ENCODE data around the gene NUP35. TPM values are rescaled to one million over a fixed set of nuclear protein-coding genes. Genes with fewer than 3 reads are reported as not detected.
A peak's percentile ranks its signal among the peaks of the same experiment; 100 is the strongest.

NUP35 gene
- total RNA-seq, 2 donors from 2014 or later: 27.8 to 30.7 TPM

DNA sequence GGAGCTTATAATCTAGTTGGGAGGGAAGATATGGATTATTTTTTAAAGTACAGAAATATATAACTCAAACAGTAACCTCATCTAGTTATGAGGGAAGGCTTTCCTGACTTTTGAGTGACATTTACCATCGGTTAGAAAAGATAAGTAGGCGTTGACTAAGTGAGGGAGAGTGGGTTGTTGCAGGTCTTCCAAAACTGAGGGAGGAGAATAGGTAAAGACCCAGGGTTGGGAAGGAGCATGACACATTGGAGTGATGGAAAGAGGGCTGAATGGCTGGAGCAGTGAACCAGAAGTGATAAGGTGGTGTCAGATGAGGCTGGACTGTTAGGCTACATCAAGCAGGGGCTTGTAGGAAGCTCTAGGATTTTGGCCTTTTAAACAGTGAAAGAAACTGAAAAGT lies 10.6 kb upstream of the NUP35 start:
- H3K27me3 ChIP-seq (ENCODE audit: control insufficient read depth, insufficient read depth, low read length, poor library complexity, severe bottlenecking): no peaks in the 10 kb centered on the region
- Mint-ChIP-seq H3K27me3 (ENCODE audit: insufficient read depth) (peaks cover 3% of the 10 kb centered on the region), H3K4me1 (no peaks in the 10 kb centered on the region), H3K27ac (no peak overlapping the region), H3K4me3 (no peak overlapping the region), H3K9me3 (no peaks in the 10 kb centered on the region), H3K36me3 (ENCODE audit: low read depth) (no peaks in the 10 kb centered on the region)
- no peaks in the 10 kb centered on the region for H3K9me3 ChIP-seq (ENCODE audit: control insufficient read depth, low read length)
- no peak overlapping the region for H3K4me3 ChIP-seq (ENCODE audit: low read length)
- DNase-seq: no peak
- no peaks in the 10 kb centered on the region for H3K36me3 ChIP-seq (ENCODE audit: control insufficient read depth, insufficient read depth, low read length)
- no peak overlapping the region for H3K9ac ChIP-seq (ENCODE audit: extremely low read depth, low read length, poor library complexity, severe bottlenecking)
- H3K27ac ChIP-seq (ENCODE audit: low read depth, low read length): no peak overlapping the region
- TF ChIP-seq, protein P1, sequence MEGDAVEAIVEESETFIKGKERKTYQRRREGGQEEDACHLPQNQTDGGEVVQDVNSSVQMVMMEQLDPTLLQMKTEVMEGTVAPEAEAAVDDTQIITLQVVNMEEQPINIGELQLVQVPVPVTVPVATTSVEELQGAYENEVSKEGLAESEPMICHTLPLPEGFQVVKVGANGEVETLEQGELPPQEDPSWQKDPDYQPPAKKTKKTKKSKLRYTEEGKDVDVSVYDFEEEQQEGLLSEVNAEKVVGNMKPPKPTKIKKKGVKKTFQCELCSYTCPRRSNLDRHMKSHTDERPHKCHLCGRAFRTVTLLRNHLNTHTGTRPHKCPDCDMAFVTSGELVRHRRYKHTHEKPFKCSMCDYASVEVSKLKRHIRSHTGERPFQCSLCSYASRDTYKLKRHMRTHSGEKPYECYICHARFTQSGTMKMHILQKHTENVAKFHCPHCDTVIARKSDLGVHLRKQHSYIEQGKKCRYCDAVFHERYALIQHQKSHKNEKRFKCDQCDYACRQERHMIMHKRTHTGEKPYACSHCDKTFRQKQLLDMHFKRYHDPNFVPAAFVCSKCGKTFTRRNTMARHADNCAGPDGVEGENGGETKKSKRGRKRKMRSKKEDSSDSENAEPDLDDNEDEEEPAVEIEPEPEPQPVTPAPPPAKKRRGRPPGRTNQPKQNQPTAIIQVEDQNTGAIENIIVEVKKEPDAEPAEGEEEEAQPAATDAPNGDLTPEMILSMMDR (conservative IDR thresholded peaks at IDR 0.05): no peak
- no peaks in the 10 kb centered on the region for H3K4me1 ChIP-seq (ENCODE audit: control insufficient read depth, insufficient read depth, low read length)
- WGBS, 2 experiments (ENCODE audit: insufficient coverage in 1 of 2, insufficient read length in 1 of 2): 80 to 95% methylated on average over 2 of the region's 2 CpGs

DNA sequence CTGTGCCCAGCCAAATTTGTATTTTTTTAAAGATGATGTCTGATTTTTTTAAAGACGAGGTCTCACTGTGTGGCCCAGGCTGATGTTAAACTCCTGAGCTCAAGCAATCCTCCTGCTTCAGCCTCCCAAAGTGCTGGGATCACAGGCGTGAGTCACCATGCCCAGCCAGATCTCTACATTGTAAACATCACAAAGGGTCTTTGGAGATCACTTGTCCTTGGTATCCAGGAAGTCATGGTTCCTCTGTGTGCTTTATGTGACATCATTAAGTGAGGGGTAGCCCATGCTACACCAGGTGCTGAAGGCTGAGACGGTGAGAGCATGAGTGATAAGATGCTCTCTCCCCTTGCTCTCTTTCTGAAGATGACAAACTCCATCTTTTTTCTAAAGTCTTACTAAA lies 7.0 kb upstream of the NUP35 start:
- TF ChIP-seq, protein P1 (conservative IDR thresholded peaks at IDR 0.05): no peak
- H3K9me3 ChIP-seq (ENCODE audit: control insufficient read depth, low read length): no peaks in the 10 kb centered on the region
- Mint-ChIP-seq H3K4me3 (no peak overlapping the region), H3K27me3 (ENCODE audit: insufficient read depth) (peaks cover 3% of the 10 kb centered on the region), H3K27ac (no peak overlapping the region), H3K36me3 (ENCODE audit: low read depth) (no peaks in the 10 kb centered on the region), H3K9me3 (no peaks in the 10 kb centered on the region), H3K4me1 (no peaks in the 10 kb centered on the region)
- WGBS, 2 experiments (ENCODE audit: insufficient coverage in 1 of 2, insufficient read length in 1 of 2): 80 to 90% methylated on average over 1 to 3 of the region's 3 CpGs
- H3K4me1 ChIP-seq (ENCODE audit: control insufficient read depth, insufficient read depth, low read length): no peaks in the 10 kb centered on the region
- no peak overlapping the region for H3K4me3 ChIP-seq (ENCODE audit: low read length)
- no peak overlapping the region for H3K27ac ChIP-seq (ENCODE audit: low read depth, low read length)
- no peak overlapping the region for H3K9ac ChIP-seq (ENCODE audit: extremely low read depth, low read length, poor library complexity, severe bottlenecking)
- H3K27me3 ChIP-seq (ENCODE audit: control insufficient read depth, insufficient read depth, low read length, poor library complexity, severe bottlenecking): no peaks in the 10 kb centered on the region
- H3K36me3 ChIP-seq (ENCODE audit: control insufficient read depth, insufficient read depth, low read length): no peaks in the 10 kb centered on the region
- DNase-seq: no peak

DNA sequence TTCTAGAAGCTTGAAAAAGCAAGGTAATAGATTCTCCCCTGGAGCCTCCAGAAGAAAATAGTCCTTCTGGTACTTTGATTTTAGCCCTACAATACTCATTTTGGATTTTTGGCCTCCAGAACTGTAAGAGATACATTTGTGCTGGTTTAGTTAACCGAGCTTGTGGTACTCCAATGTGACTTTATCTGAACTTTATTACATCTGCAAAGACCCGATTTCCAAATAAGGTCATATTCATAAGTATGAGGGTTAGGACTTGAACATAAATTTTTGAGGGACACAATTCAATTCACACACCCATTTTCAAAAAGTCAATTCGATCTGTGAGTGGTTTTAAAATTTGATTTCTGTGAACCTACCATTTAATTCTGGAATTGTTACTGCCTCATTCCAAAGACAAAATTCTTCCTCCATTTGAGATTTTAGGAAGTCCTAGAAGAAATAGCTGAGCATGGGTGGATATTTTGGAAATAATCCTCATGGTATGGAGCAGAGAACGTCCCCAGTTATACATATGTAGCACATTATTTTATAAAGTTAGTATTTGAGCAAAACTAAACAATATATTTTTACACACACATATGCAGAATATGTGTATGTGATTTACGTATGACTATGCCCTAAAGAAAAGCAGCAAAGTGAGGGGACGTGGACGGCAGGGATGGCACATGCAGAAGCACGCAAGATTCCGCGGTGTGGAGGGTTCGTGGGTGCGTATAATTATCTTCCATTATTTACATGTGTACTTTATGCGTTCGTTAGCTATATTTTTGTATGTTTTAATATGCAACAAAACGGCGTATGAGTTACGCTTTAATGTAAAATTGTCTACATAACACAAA lies 905 bp upstream of the NUP35 start:
- Mint-ChIP-seq H3K4me1 (peaks cover 12% of the 10 kb centered on the region), H3K27me3 (ENCODE audit: insufficient read depth) (no peaks in the 10 kb centered on the region), H3K4me3 (peak overlapping the region; percentile 97), H3K9me3 (no peaks in the 10 kb centered on the region), H3K27ac (peak overlapping the region; percentile 99), H3K36me3 (ENCODE audit: low read depth) (peaks cover 2% of the 10 kb centered on the region)
- peaks cover 2% of the 10 kb centered on the region for H3K36me3 ChIP-seq (ENCODE audit: control insufficient read depth, insufficient read depth, low read length)
- DNase-seq: no peak
- H3K4me1 ChIP-seq (ENCODE audit: control insufficient read depth, insufficient read depth, low read length): no peaks in the 10 kb centered on the region
- peak overlapping the region; percentile 81 for H3K9ac ChIP-seq (ENCODE audit: extremely low read depth, low read length, poor library complexity, severe bottlenecking)
- H3K27ac ChIP-seq (ENCODE audit: low read depth, low read length): no peak overlapping the region
- H3K4me3 ChIP-seq (ENCODE audit: low read length): peak overlapping the region; percentile 100
- no peaks in the 10 kb centered on the region for H3K27me3 ChIP-seq (ENCODE audit: control insufficient read depth, insufficient read depth, low read length, poor library complexity, severe bottlenecking)
- 86 to 93% methylated on average over 3 to 14 of the region's 17 CpGs for WGBS, 2 experiments (ENCODE audit: insufficient coverage in 1 of 2, insufficient read length in 1 of 2)
- H3K9me3 ChIP-seq (ENCODE audit: control insufficient read depth, low read length): no peaks in the 10 kb centered on the region
- TF ChIP-seq, protein P1 (conservative IDR thresholded peaks at IDR 0.05): no peak
